IMR-90 (cell line): Measurements from ENCODE around the gene FAM193A. TPM values are rescaled to one million over a fixed set of nuclear protein-coding genes. Genes with fewer than 3 reads are reported as not detected.
"Not testable (repeated sequence)": the region's sequence is repeated elsewhere in the genome, so short reads cannot be mapped to it uniquely, and the experiment has no call there.

ENCODE experiments used
- ATAC-seq: fragments of 200-7000 bp; cut with Tn5 transposase; 2 replicates; pipeline ENCODE4 v1.9.1; 2020; ENCODE audit warnings: low read depth, mild to moderate bottlenecking, moderate library complexity
- BruUV-seq: library from RNA; stranded (reverse); fragments of 400-500 nt; replicated peaks from 2 replicates; lab custom pipeline; 2021; lab: Mats Ljungman, UMichigan
- CTCF ChIA-PET: fragments of 300-600 bp; formaldehyde crosslinking; extraction: SDS; loops from one replicate; lab custom pipeline; 2021; ENCODE audit warnings: antibody characterized with exemption; lab: Yijun Ruan, JAX
- POLR2A ChIA-PET: fragments of 300-600 bp; sonication (Branson Sonifier 250); formaldehyde crosslinking; loops from one replicate; lab custom pipeline; 2022; ENCODE audit warnings: antibody characterized with exemption; ENCODE audit not compliant: unreplicated experiment; lab: Charles Lee
- DNase-seq: peaks from one replicate; pipeline ENCODE4 v3.0.0; 2013
- H2AFZ ChIP-seq: replicated peaks from 2 replicates; pipeline ENCODE3; 2013; ENCODE audit warnings: low read length, mild to moderate bottlenecking; ENCODE audit not compliant: poor library complexity
- H2AK5ac ChIP-seq: 2 replicates; pipeline ENCODE4 v1.6.1; 2013; ENCODE audit warnings: low read depth, low read length, inconsistent platforms
- H2AK9ac ChIP-seq: replicated peaks from 2 replicates; pipeline ENCODE3; 2013; ENCODE audit warnings: mild to moderate bottlenecking, low read depth, low read length, moderate library complexity; ENCODE audit not compliant: poor library complexity
- H2BK120ac ChIP-seq: 2 replicates; pipeline ENCODE4 v1.6.1; 2013; ENCODE audit warnings: low read depth, low read length, inconsistent platforms
- H2BK15ac ChIP-seq: 3 replicates; pipeline ENCODE4 v1.6.1; 2013; ENCODE audit warnings: low read depth, low read length, inconsistent platforms
- H2BK20ac ChIP-seq: 2 replicates; pipeline ENCODE4 v1.6.1; 2013; ENCODE audit warnings: low read depth, mild to moderate bottlenecking, inconsistent platforms, low read length, moderate library complexity
- H2BK5ac ChIP-seq: 2 replicates; pipeline ENCODE4 v1.6.1; 2013; ENCODE audit warnings: mild to moderate bottlenecking, low read depth, low read length, inconsistent platforms; ENCODE audit not compliant: poor library complexity, severe bottlenecking
- H3K14ac ChIP-seq: replicated peaks from 2 replicates; pipeline ENCODE4 v1.6.1; 2013; ENCODE audit warnings: low read depth, low read length, inconsistent platforms
- H3K18ac ChIP-seq: 2 replicates; pipeline ENCODE4 v1.6.1; 2013; ENCODE audit warnings: low read depth, low read length, control low read depth
- H3K23ac ChIP-seq: 2 replicates; pipeline ENCODE4 v1.6.1; 2013; ENCODE audit warnings: low read depth, low read length, inconsistent platforms
- H3K27ac ChIP-seq: 2 replicates; pipeline ENCODE4 v1.5.1; 2013; ENCODE audit warnings: mild to moderate bottlenecking, control low read depth, low read length; ENCODE audit not compliant: insufficient read depth
- H3K27me3 ChIP-seq: 2 replicates; pipeline ENCODE4 v1.6.1; 2013; ENCODE audit warnings: low read length; ENCODE audit not compliant: control insufficient read depth, insufficient read depth
- H3K36me3 ChIP-seq: 2 replicates; pipeline ENCODE4 v1.6.1; 2013; ENCODE audit warnings: low read length, mixed read lengths; ENCODE audit not compliant: control insufficient read depth, insufficient read depth
- H3K4ac ChIP-seq: 2 replicates; pipeline ENCODE4 v1.6.1; 2013; ENCODE audit warnings: low read depth, low read length, inconsistent platforms
- H3K4me1 ChIP-seq: 2 replicates; pipeline ENCODE4 v1.6.1; 2013; ENCODE audit warnings: low read length, mixed read lengths; ENCODE audit not compliant: control insufficient read depth, insufficient read depth
- H3K4me2 ChIP-seq: 2 replicates; pipeline ENCODE4 v1.6.1; 2013; ENCODE audit warnings: low read depth, mild to moderate bottlenecking, control low read depth, low read length, moderate library complexity
- H3K4me3 ChIP-seq: 2 replicates; pipeline ENCODE4 v1.5.1; 2013; ENCODE audit warnings: low read depth, mild to moderate bottlenecking, control low read depth, low read length, moderate library complexity; ENCODE audit not compliant: insufficient read depth
- H3K56ac ChIP-seq: 2 replicates; pipeline ENCODE4 v1.6.1; 2013; ENCODE audit warnings: low read length, inconsistent platforms; ENCODE audit not compliant: insufficient read depth; ENCODE audit errors: extremely low read depth
- H3K79me1 ChIP-seq, 2 experiments: 2 replicates each; pipeline ENCODE4 v1.6.1; 2013; ENCODE audit warnings: low read length in 2 of 2, inconsistent platforms in 1 of 2, low read depth in 1 of 2
- H3K9ac ChIP-seq: 2 replicates; pipeline ENCODE4 v1.6.1; 2013; ENCODE audit warnings: low read depth, low read length, control low read depth
- H3K9me1 ChIP-seq: 2 replicates; pipeline ENCODE4 v1.6.1; 2013; ENCODE audit warnings: low read length, inconsistent platforms; ENCODE audit not compliant: insufficient read depth
- H3K9me3 ChIP-seq: 2 replicates; pipeline ENCODE4 v1.6.1; 2013; ENCODE audit warnings: low read length; ENCODE audit not compliant: control insufficient read depth, insufficient read depth
- H4K20me1 ChIP-seq: 2 replicates; pipeline ENCODE4 v1.6.1; 2013; ENCODE audit warnings: low read length, inconsistent platforms; ENCODE audit not compliant: insufficient read depth
- H4K5ac ChIP-seq: 2 replicates; pipeline ENCODE4 v1.6.1; 2013; ENCODE audit warnings: mild to moderate bottlenecking, low read depth, low read length, control low read depth
- H4K8ac ChIP-seq, 2 experiments: 2 replicates each; pipeline ENCODE4 v1.6.1; 2013; ENCODE audit warnings: low read depth in 2 of 2, low read length in 2 of 2, control low read depth in 1 of 2, inconsistent platforms in 1 of 2
- H4K91ac ChIP-seq: 2 replicates; pipeline ENCODE4 v1.6.1; 2013; ENCODE audit warnings: low read depth, low read length, inconsistent platforms; ENCODE audit not compliant: insufficient read depth
- WGBS, 2 experiments: methylation state at CpG; one replicate each; pipeline versions ENCODE4 v1.1.5 to v1.1.7; 2013; ENCODE audit warnings: missing lambda C conversion rate in 2 of 2; ENCODE audit not compliant: insufficient read length in 1 of 2; ENCODE audit errors: extremely low coverage in 2 of 2; 5-methylcytosine and 5-hydroxymethylcytosine counted together
- dilution Hi-C: fragments of 300-500 bp; cut with HindIII; formaldehyde crosslinking; loops from one replicate; pipeline ENCODE4 v1.14.3; 2018; ENCODE audit warnings: low sequenced_read_pairs; ENCODE audit not compliant: unreplicated experiment
- in situ Hi-C: fragments of 300-500 bp; cut with MboI; formaldehyde crosslinking; loops from 3 replicates; pipeline ENCODE4 v1.14.3; 2019; ENCODE audit warnings: low sequenced_read_pairs, inconsistent platforms, mixed read lengths
- intact Hi-C: fragments of 100-400 bp; cut with micrococcal nuclease; formaldehyde crosslinking; loops from 2 replicates; pipeline ENCODE4 v1.10.0; 2022
- polyA plus RNA-seq, 3 experiments: library from polyadenylated mRNA; depleted of rRNA; stranded (reverse); fragments of >200 nt; gene quantifications; 2 replicates each; pipeline ENCODE4 v1.2.3, GENCODE V29; 2012; ENCODE audit warnings: low replicate concordance in 1 of 3
- total RNA-seq: library from RNA; depleted of rRNA; stranded (reverse); fragments of >200 nt; gene quantifications from 2 replicates; pipeline ENCODE4 v1.2.3, GENCODE V29; 2012

Gene FAM193A
- total and polyA plus RNA-seq, 2 of the 4 experiments (the other 2 are of a cell fraction) = 6.8 to 11.0 TPM

DNA sequence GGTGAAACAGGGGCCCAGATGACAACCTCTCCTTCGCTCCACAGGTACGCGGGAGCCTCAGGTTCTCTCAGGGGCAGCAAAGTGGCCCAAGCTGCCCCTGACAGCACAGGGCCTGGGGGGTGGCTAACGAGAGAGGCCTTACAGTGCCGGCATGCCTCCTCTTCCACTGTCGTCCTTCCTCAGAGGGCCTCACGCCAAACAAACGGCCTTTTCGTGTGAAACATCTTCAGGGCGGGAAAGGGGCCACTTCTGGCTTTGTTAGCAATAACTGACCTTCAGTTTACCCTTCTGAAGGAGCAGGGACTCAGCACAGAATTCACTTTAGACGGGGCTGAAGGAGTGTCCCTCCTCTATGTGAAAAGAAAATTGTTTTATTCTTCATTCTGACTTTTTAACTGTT lies 21.5 kb upstream of the FAM193A start:
- H3K9me3 ChIP-seq, H3K18ac ChIP-seq, H3K4me3 ChIP-seq, dilution Hi-C loops, H3K23ac ChIP-seq, H2AK5ac ChIP-seq, H3K56ac ChIP-seq, H3K4me2 ChIP-seq, H3K9ac ChIP-seq, H4K8ac ChIP-seq, ATAC-seq, H2BK20ac ChIP-seq, H2BK5ac ChIP-seq, H2AFZ ChIP-seq, DNase-seq, H2BK15ac ChIP-seq, POLR2A ChIA-PET, H2BK120ac ChIP-seq, CTCF ChIA-PET, H3K27ac ChIP-seq, H3K4ac ChIP-seq, H4K20me1 ChIP-seq, H3K9me1 ChIP-seq, H4K91ac ChIP-seq, H3K14ac ChIP-seq, H3K27me3 ChIP-seq, intact Hi-C loops, H3K4me1 ChIP-seq, H2AK9ac ChIP-seq, in situ Hi-C loops, H4K5ac ChIP-seq: not testable (repeated sequence)
- Histone ChIP-seq H3K79me1 (peaks cover 10 to 29% of the 10 kb centered on the region in 2 experiments; a peak in 3 of 4 replicates), H3K36me3 (peaks cover 50% of the 10 kb centered on the region)
- BruUV-seq = TSS peak; percentile 64
- WGBS, 2 experiments = 68% methylated on average over 7 of the region's 11 CpGs; no CpG with 5 or more reads in 1 of the 2 experiments
